ENCODE results near the gene GPSM1.

Gene GPSM1

GRCh38 chr9:136290508-136291000 lies 36.8 kb upstream of the GPSM1 start:
- DNase-seq = no peak

- no peak for DNase-seq
Observed at GRCh38 chr9:136291306-136292025, 35.9 kb upstream of the GPSM1 start.

GRCh38 chr9:136292026-136292538 lies 35.3 kb upstream of the GPSM1 start:
- DNase-seq = no peak

- DNase-seq = no peak
Observed at GRCh38 chr9:136292591-136293448, 34.5 kb upstream of the GPSM1 start.

DNA sequence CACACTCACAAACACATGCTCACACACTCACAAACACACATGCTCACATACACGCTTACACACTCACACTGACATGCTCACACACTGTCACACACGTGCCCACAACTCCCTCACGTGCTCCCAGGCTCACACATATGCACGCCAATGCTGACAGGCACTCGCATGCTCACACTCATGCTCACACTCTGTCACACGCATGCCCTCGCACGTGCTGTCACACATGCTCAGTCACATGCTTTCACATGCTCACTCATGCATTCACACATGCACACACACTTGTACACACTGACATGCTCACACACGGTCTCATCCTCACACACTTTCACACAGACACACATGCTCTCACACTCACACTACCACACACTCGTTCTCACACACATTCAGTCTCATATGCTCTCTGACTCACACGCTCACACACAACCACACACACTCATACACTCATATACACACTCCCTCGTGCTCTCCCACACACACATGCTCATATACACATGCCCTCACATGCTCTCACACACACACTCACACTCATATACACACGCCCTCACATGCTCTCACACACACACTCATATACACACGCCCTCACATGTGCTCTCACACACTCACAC lies 33.8 kb upstream of the GPSM1 start:
- DNase-seq = no peak

- no peak for DNase-seq
Observed at GRCh38 chr9:136294437-136294836, 32.9 kb upstream of the GPSM1 start.

- DNase-seq = no peak
Observed at GRCh38 chr9:136295055-136295454, 32.3 kb upstream of the GPSM1 start.

GRCh38 chr9:136295542-136296433 lies 31.6 kb upstream of the GPSM1 start:
- DNase-seq = no peak

- no peak for DNase-seq
Observed at GRCh38 chr9:136296434-136297015, 30.8 kb upstream of the GPSM1 start.

GRCh38 chr9:136297016-136297691 lies 30.2 kb upstream of the GPSM1 start:
- DNase-seq = no peak

GRCh38 chr9:136297766-136298735 lies 29.3 kb upstream of the GPSM1 start:
- DNase-seq = no peak

GRCh38 chr9:136299116-136299515 lies 28.2 kb upstream of the GPSM1 start:
- DNase-seq = no peak

GRCh38 chr9:136299541-136299940 lies 27.8 kb upstream of the GPSM1 start:
- DNase-seq = no peak

GRCh38 chr9:136300016-136300545 lies 27.3 kb upstream of the GPSM1 start:
- DNase-seq = no peak

DNA sequence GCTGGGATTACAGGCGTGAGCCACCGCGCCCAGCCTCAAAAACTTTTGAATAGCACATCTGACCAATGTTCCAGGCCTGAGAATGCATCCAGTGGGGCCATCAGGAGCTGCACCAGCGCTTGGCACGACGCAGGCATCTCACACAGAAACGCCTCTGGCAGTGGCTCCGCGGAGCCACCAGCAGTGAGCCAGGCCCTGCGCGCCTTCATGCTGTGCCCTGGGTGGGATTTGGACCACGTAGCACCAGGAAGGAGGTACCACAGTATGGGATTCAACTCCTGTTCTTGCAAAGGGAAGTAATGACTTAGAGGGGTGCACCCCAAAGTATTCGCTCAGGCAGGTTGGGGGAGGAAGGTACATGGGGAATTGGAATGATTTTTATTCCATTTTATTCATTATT lies 26.5 kb upstream of the GPSM1 start:
- DNase-seq = no peak

DNA sequence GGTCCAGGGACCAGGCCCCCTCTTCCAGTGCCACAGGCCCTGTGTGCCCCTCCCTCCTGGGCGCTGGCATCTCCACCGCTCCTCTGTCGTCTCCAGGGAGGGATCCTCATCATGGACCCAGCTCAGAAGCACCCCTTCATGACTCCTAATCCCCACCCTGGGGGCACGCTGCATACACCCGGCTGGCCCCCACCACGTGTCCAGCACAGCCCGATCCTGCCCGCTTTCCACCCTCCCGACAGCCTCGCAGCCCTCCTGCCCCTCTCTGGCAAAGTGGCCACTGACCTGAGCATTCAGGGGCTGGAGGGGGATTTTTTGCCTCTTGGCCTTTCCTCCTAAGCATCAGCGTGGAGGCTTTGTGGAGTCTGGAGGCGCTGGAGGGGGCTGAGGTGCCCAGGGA lies 24.8 kb upstream of the GPSM1 start:
- DNase-seq = no peak

DNA sequence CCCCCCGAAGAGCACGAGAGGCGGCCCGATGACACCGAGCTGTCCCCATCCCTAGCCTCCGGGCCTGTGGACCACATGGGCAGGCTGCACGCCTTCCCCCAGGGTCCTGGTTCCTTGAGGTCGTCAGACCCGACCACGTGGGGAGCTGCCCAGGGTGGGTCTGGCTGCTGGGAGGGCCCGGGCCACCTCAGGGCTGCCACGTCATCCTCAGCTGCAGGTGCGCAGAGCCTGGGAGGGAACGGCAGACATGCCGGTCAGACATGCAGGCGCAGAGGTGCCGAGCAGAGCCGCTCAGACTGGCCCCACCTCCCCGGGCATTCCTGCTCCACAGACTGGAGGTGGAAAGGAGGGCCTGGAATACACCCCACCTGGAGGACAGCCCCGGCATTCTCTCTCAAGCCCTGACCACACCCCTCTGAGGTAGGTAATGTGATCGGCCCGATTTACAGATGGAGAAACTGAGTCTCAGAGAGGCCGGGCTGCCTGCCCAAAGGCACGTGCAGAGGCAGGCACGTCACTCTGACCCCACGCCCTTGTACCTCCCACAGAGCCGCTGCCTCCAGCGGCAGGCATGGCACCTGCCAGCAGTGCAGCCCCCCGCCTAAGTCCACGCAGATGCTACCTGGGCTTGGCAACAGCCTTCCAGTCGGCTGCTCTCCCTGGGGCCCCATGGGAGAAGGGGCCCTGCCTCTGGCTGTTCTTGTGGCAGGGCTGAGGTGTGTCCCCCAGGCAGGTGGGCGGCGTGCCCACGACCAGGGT lies 24.1 kb upstream of the GPSM1 start:
- no peak for DNase-seq

DNA sequence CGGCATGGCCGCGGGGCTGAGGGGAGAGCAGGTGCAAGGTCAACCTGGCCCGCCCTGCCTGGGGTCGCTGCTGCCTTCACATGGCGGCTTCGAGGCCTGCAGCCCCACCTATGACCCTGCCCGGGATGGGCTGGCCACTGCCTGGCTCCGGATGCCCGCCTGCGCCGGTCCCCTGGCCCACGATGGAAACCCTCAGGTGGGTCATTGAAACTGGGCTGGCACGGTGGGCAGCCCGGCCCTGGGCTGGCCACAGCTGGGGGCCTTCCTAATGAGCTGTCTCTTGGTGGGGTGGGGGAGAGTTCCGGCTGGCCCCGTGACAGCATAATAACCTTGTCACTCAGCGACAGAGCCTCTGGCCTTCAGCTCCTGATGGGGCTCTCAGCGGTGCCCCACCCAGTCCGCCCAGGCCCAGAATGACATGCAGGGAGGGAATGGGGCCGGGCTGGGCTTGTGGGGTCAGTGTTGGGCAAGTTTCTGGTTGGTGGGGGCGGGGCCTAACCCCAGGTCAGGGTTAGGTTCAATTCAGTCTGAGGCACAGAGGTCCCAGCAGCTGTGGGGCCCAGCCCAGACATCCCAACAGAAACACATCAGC lies 23.4 kb upstream of the GPSM1 start, which contains the start of gene CCDC187:
TSS of gene CCDC187 (minus strand) at position 270 of the 592 bp plus-strand sequence. CDS start at position 6, 264 bp downstream.
- no peak for DNase-seq
